NCI-H2107 treated with DMSO at 0.1 percent for 48 hours (cell line): Measurements from ENCODE around the gene C10orf67.
"Not testable (repeated sequence)": the region's sequence is repeated elsewhere in the genome, so short reads cannot be mapped to it uniquely, and the experiment has no call there.

Source experiments
- DNase-seq: peaks from one replicate; lab custom pipeline; 2025; ENCODE audit not compliant: unreplicated experiment; lab: John Stamatoyannopoulos, UW

C10orf67 gene

GRCh38 chr10:23326544-23327307 lies 17.9 kb downstream of the C10orf67 start:
- no peak for DNase-seq

GRCh38 chr10:23325132-23325531 lies 19.5 kb downstream of the C10orf67 start:
- no peak for DNase-seq

- no peak for DNase-seq
Observed at GRCh38 chr10:23324351-23324750, 20.2 kb downstream of the C10orf67 start.

GRCh38 chr10:23322082-23322481 lies 22.5 kb downstream of the C10orf67 start:
- no peak for DNase-seq

- no peak for DNase-seq
Observed at GRCh38 chr10:23319835-23320234, 24.8 kb downstream of the C10orf67 start.

GRCh38 chr10:23318359-23318758 lies 26.2 kb downstream of the C10orf67 start:
- no peak for DNase-seq

- DNase-seq = no peak
Observed at GRCh38 chr10:23317416-23317815, 27.2 kb downstream of the C10orf67 start.

GRCh38 chr10:23316406-23316805 lies 28.2 kb downstream of the C10orf67 start:
- DNase-seq = no peak

- no peak for DNase-seq
Observed at GRCh38 chr10:23315966-23316365, 28.6 kb downstream of the C10orf67 start.

- DNase-seq = peak; percentile 13
Observed at GRCh38 chr10:23314835-23315239, 29.8 kb downstream of the C10orf67 start.

- DNase-seq = no peak
Observed at GRCh38 chr10:23311034-23311433, 33.6 kb downstream of the C10orf67 start.

GRCh38 chr10:23310404-23310803 lies 34.2 kb downstream of the C10orf67 start:
- no peak for DNase-seq

GRCh38 chr10:23299961-23300360 lies 44.6 kb downstream of the C10orf67 start:
- not testable (repeated sequence) for DNase-seq

- no peak for DNase-seq
Observed at GRCh38 chr10:23294638-23295247, 49.9 kb downstream of the C10orf67 start.

- no peak for DNase-seq
Observed at GRCh38 chr10:23293973-23294590, 50.5 kb downstream of the C10orf67 start.

- DNase-seq = peak; percentile 13
Observed at GRCh38 chr10:23293145-23293724, 51.4 kb downstream of the C10orf67 start.

GRCh38 chr10:23291551-23292334 lies 52.9 kb downstream of the C10orf67 start:
- no peak for DNase-seq

GRCh38 chr10:23284674-23285335 lies 59.8 kb downstream of the C10orf67 start:
- no peak for DNase-seq

GRCh38 chr10:23284155-23284554 lies 60.4 kb downstream of the C10orf67 start:
- DNase-seq = no peak

GRCh38 chr10:23283680-23284079 lies 60.9 kb downstream of the C10orf67 start:
- DNase-seq = no peak

- no peak for DNase-seq
Observed at GRCh38 chr10:23281044-23281433, 63.6 kb downstream of the C10orf67 start.
